T-helper 1 cell (primary cell): ENCODE measurements around the gene SKAP1.
"Not testable (repeated sequence)": the region's sequence is repeated elsewhere in the genome, so short reads cannot be mapped to it uniquely, and the experiment has no call there.

ENCODE experiments used
- DNase-seq, 5 donors: peaks; one replicate each; pipeline ENCODE4 v3.0.0-alpha.2; 2012 to 2020

The SKAP1 gene

GRCh38 chr17:48241131-48241591 is 188.9 kb downstream of the SKAP1 start:
- DNase-seq: no peak

- DNase-seq: no peak
Observed at GRCh38 chr17:48240562-48241130, 189.4 kb downstream of the SKAP1 start.

- DNase-seq: no peak
Observed at GRCh38 chr17:48240122-48240521, 189.9 kb downstream of the SKAP1 start.

- no peak for DNase-seq
Observed at GRCh38 chr17:48239603-48239995, 190.4 kb downstream of the SKAP1 start.

- DNase-seq: no peak
Observed at GRCh38 chr17:48238933-48239602, 190.9 kb downstream of the SKAP1 start.

GRCh38 chr17:48237456-48237855 is 192.6 kb downstream of the SKAP1 start:
- no peak for DNase-seq

- DNase-seq: peak in 1 of 5 donors; percentile 7
Observed at GRCh38 chr17:48236681-48237134, 193.3 kb downstream of the SKAP1 start.

- DNase-seq: no peak
Observed at GRCh38 chr17:48234922-48235321, 195.1 kb downstream of the SKAP1 start.

GRCh38 chr17:48231995-48232959 is 197.7 kb downstream of the SKAP1 start:
- DNase-seq: no peak

- DNase-seq: no peak
Observed at GRCh38 chr17:48229936-48230335, 200.1 kb downstream of the SKAP1 start.

GRCh38 chr17:48228720-48229119 is 201.3 kb downstream of the SKAP1 start:
- DNase-seq: no peak

GRCh38 chr17:48225725-48226567 is 204.1 kb downstream of the SKAP1 start:
- DNase-seq: no peak

- no peak for DNase-seq
Observed at GRCh38 chr17:48223945-48224344, 206.1 kb downstream of the SKAP1 start.

GRCh38 chr17:48219617-48220016 is 210.4 kb downstream of the SKAP1 start:
- DNase-seq: no peak

- DNase-seq: no peak
Observed at GRCh38 chr17:48215583-48216139, 214.4 kb downstream of the SKAP1 start.

GRCh38 chr17:48213797-48214196 is 216.2 kb downstream of the SKAP1 start:
- DNase-seq: no peak

- DNase-seq: no peak
Observed at GRCh38 chr17:48211787-48212186, 218.2 kb downstream of the SKAP1 start.

- no peak for DNase-seq
Observed at GRCh38 chr17:48211011-48211410, 219.0 kb downstream of the SKAP1 start.

GRCh38 chr17:48209973-48210372 is 220.0 kb downstream of the SKAP1 start:
- no peak for DNase-seq

GRCh38 chr17:48207776-48208544 is 222.1 kb downstream of the SKAP1 start:
- no peak for DNase-seq

GRCh38 chr17:48207036-48207435 is 223.0 kb downstream of the SKAP1 start:
- not testable (repeated sequence) for DNase-seq
